ENCODE results near the gene ZNF581. TPM values are rescaled to one million over a fixed set of nuclear protein-coding genes. Genes with fewer than 3 reads are reported as not detected.
A peak's percentile ranks its signal among the peaks of the same experiment; 100 is the strongest.

Gene ZNF581
- total RNA-seq, 1 donor from 2014 or later = 15.5 TPM

DNA sequence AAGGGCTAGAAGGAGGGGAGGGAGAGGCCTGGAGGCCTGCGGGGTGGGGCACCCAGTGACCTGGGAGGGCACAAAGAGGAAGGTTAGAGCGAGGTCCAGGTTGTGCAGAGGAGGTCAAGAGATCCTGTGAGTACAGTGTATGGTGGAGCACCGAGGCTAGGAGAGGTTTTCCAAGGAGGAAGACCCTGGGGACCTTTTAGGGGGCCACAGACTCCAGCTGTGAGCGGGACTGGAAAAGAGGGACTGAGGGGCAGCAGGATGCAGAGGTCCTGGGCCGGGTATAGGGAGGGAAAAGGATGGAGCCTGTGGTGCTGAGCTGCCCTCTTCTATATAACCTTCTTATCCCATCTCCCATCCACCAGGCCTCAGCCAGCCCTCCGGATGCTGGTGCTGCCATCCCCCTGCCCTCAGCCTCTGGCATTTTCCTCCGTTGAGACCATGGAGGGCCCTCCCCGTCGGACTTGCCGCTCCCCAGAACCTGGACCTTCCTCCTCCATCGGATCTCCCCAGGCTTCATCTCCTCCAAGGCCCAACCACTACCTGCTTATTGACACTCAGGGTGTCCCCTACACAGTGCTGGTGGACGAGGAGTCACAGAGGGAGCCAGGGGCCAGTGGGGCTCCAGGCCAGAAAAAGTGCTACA is 863 bp downstream of the ZNF581 start:
- Histone ChIP-seq H3K36me3 (peaks cover 0 to 11% of the 10 kb centered on the region in 2 donors), H3K9me3 (no peaks in the 10 kb centered on the region), H3K4me1 (peaks cover 70% of the 10 kb centered on the region), H3K27me3 (no peaks in the 10 kb centered on the region), H3K27ac (peak overlapping the region; percentile 97), H3K4me3 (peak overlapping the region; percentile 57 to 83)
- no peak for DNase-seq (ENCODE audit: extremely low spot score in 2 of 2)
- TF ChIP-seq, protein P1, sequence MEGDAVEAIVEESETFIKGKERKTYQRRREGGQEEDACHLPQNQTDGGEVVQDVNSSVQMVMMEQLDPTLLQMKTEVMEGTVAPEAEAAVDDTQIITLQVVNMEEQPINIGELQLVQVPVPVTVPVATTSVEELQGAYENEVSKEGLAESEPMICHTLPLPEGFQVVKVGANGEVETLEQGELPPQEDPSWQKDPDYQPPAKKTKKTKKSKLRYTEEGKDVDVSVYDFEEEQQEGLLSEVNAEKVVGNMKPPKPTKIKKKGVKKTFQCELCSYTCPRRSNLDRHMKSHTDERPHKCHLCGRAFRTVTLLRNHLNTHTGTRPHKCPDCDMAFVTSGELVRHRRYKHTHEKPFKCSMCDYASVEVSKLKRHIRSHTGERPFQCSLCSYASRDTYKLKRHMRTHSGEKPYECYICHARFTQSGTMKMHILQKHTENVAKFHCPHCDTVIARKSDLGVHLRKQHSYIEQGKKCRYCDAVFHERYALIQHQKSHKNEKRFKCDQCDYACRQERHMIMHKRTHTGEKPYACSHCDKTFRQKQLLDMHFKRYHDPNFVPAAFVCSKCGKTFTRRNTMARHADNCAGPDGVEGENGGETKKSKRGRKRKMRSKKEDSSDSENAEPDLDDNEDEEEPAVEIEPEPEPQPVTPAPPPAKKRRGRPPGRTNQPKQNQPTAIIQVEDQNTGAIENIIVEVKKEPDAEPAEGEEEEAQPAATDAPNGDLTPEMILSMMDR (IDR thresholded peaks at IDR 0.05) = no peak
- TF ChIP-seq POLR2A (IDR thresholded peaks at IDR 0.05) (no peak), POLR2AphosphoS5 (IDR thresholded peaks at IDR 0.05; ENCODE audit: insufficient read depth in 1 of 2, low read depth in 1 of 2) (no peak)
- intact Hi-C loops (cut with DNase I) = no loop called here

DNA sequence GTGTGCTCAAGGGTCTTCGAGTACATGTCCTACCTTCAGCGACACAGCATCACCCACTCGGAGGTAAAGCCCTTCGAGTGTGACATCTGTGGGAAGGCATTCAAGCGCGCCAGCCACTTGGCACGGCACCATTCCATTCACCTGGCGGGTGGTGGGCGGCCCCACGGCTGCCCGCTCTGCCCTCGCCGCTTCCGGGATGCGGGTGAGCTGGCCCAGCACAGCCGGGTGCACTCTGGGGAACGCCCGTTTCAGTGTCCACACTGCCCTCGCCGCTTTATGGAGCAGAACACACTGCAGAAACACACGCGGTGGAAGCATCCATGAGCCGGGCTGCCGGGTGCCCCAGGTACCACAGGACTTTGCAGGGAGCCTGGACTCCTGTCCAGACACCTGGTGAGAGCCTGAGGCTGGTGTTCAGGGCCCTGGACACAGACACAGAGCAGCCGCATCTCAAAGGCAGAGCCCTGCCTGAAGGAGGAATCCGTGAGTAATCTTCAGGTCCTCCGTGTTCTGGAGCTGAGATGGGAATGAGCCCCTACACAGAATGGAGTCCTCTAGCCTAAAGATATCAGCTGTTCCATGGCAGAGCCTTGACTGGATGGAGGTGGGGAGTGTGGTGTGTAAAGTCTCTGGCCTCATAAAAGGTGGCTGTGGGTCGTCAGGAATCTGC is 1.5 kb downstream of the ZNF581 start:
- peaks cover 0 to 11% of the 10 kb centered on the region in 2 donors for H3K36me3 ChIP-seq
- no peak overlapping the region for H3K4me3 ChIP-seq
- peaks cover 66% of the 10 kb centered on the region for H3K4me1 ChIP-seq
- H3K27ac ChIP-seq = no peak overlapping the region
- DNase-seq (ENCODE audit: extremely low spot score in 2 of 2) = no peak
- TF ChIP-seq POLR2A (IDR thresholded peaks at IDR 0.05) (no peak), POLR2AphosphoS5 (IDR thresholded peaks at IDR 0.05; ENCODE audit: insufficient read depth in 1 of 2, low read depth in 1 of 2) (no peak)
- TF ChIP-seq, protein P1 (IDR thresholded peaks at IDR 0.05) = no peak
- no peaks in the 10 kb centered on the region for H3K9me3 ChIP-seq
- no peaks in the 10 kb centered on the region for H3K27me3 ChIP-seq
- intact Hi-C loops (cut with DNase I) = no loop called here

DNA sequence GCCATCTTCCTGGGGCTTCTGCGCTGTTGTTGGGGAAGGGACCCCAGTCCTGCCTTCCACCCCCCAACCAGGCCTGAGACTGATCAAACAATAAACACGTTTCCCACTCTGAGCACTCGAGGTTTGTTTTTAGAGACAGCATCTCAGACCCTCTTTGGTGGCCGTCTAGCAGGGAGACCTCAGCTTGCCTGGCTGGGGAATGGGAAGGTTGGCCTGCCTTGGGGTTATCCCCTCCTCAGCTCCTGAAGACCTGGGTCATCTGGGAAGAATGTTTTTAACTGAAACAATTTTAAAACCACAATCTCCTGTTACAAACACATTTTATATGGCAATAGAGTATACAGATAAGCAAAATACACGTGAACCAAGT is 2.0 kb downstream of the ZNF581 start:
- no peak for DNase-seq (ENCODE audit: extremely low spot score in 2 of 2)
- H3K4me1 ChIP-seq = peaks cover 61% of the 10 kb centered on the region
- no peak overlapping the region for H3K4me3 ChIP-seq
- no peaks in the 10 kb centered on the region for H3K27me3 ChIP-seq
- no peak overlapping the region for H3K27ac ChIP-seq
- intact Hi-C loops (cut with DNase I) = no loop called here
- TF ChIP-seq, protein P1 (IDR thresholded peaks at IDR 0.05) = no peak
- TF ChIP-seq POLR2A (IDR thresholded peaks at IDR 0.05) (no peak), POLR2AphosphoS5 (IDR thresholded peaks at IDR 0.05; ENCODE audit: insufficient read depth in 1 of 2, low read depth in 1 of 2) (no peak)
- no peaks in the 10 kb centered on the region for H3K9me3 ChIP-seq
- H3K36me3 ChIP-seq = peaks cover 0 to 11% of the 10 kb centered on the region in 2 donors

DNA sequence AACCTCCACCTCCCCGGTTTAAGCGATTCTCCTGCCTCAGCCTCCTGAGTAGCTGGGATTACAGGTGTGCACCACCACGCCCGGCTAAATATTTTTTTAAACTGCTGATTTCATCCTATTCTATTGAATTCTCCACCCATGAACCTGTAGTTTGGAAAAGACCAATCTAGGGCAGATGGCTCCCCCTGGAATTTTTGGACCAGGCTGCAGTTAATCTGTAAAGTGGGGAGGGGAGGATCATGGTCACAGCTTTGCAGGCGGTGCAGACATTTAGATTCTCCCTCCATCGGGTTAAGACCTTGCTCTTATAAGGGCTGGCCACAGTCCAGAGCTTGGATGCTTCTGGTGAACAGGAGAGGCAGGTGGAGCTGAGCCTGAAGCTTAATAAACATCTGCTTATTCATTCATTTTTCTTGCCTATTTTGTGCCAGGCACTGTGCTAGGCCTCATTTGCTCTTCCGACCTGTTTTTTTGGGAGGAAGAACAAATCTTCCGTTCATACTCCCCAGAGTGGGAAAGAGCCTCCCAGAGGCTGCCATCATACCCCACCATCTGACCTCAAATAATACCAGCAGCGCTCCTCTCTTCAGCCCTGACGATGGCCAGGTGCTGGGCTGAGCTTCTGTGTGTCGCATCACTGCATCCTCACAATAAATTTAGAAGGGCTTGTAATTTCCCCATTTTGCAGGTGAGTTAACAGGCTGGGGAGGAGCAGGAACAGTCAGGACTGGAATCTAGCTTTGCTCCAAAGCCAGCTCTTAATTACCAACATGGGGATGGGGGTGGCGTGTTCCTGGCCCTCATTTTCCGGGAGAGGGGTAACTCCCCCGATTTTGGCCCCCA is 3.7 kb downstream of the ZNF581 start:
- H3K36me3 ChIP-seq = peaks cover 0 to 11% of the 10 kb centered on the region in 2 donors

More for the DNA sequence above, 3.7 kb downstream of the ZNF581 start:
- Histone ChIP-seq H3K27ac (peak overlapping the region; percentile 85), H3K27me3 (no peaks in the 10 kb centered on the region), H3K4me3 (peak overlapping the region; percentile 74 to 94), H3K9me3 (no peaks in the 10 kb centered on the region), H3K4me1 (peaks cover 50% of the 10 kb centered on the region)
- intact Hi-C loops (cut with DNase I) = no loop called here
- TF ChIP-seq POLR2A (IDR thresholded peaks at IDR 0.05) (no peak), POLR2AphosphoS5 (IDR thresholded peaks at IDR 0.05; ENCODE audit: insufficient read depth in 1 of 2, low read depth in 1 of 2) (no peak)
- TF ChIP-seq, protein P1 (IDR thresholded peaks at IDR 0.05) = no peak
- DNase-seq (ENCODE audit: extremely low spot score in 2 of 2) = no peak
